Measurements from ENCODE around the gene NUP88. TPM values are rescaled to one million over a fixed set of nuclear protein-coding genes. Genes with fewer than 3 reads are reported as not detected.

The NUP88 gene
- polyA plus RNA-seq, 1 donor from 2014 or later = 86.5 TPM

- peak within 1 kb of the TSS; percentile 27 for H2AFZ ChIP-seq (ENCODE audit: low read depth, low read length)
- H3K9me3 ChIP-seq (ENCODE audit: low read length) = no peaks in the 10 kb centered on the region
- no peak for TF ChIP-seq EP300 (conservative IDR thresholded peaks at IDR 0.05; ENCODE audit: poor library complexity, severe bottlenecking)
- TF ChIP-seq EZH2 (IDR thresholded peaks at IDR 0.05; ENCODE audit: borderline replicate concordance, insufficient read depth, low read length, poor library complexity, severe bottlenecking) = no peak
- TF ChIP-seq RAD21 (conservative IDR thresholded peaks at IDR 0.05) = peak; percentile 58
- TF ChIP-seq CTCF (IDR thresholded peaks at IDR 0.05; ENCODE audit: poor library complexity, severe bottlenecking) = peak; percentile 99
- peak; percentile 81 for TF ChIP-seq SMC3 (conservative IDR thresholded peaks at IDR 0.05; ENCODE audit: poor library complexity)
- TF ChIP-seq TAF1 (IDR thresholded peaks at IDR 0.05; ENCODE audit: low read depth) = no peak
- peak; percentile 49 for TF ChIP-seq REST (IDR thresholded peaks at IDR 0.05; ENCODE audit: borderline replicate concordance)
- peak; percentile 71 for TF ChIP-seq POLR2AphosphoS5 (IDR thresholded peaks at IDR 0.05)
- peak; percentile 98 for TF ChIP-seq MXI1 (conservative IDR thresholded peaks at IDR 0.05; ENCODE audit: poor library complexity, severe bottlenecking)
- peaks cover 29% of the 10 kb centered on the region for H3K79me2 ChIP-seq (replicated peaks; ENCODE audit: insufficient read depth, low read length)
- peaks cover under 1% of the 10 kb centered on the region for H3K36me3 ChIP-seq (ENCODE audit: insufficient read depth, low read length)
- no peaks in the 10 kb centered on the region for H3K27me3 ChIP-seq (ENCODE audit: insufficient read depth, low read depth, low read length)
- H3K27ac ChIP-seq (ENCODE audit: low read length) = peak within 1 kb of the TSS; percentile 50
- H3F3A ChIP-seq (ENCODE audit: insufficient read depth, low read length, poor library complexity, severe bottlenecking) = no peaks in the 10 kb centered on the region
- H3K9ac ChIP-seq (ENCODE audit: low read length) = peak within 1 kb of the TSS; percentile 76
- no peaks in the 10 kb centered on the region for H3K9me2 ChIP-seq (ENCODE audit: insufficient read depth, low read length)
- peak within 1 kb of the TSS; percentile 76 for H3K4me3 ChIP-seq (ENCODE audit: low read length)
- H4K20me1 ChIP-seq (ENCODE audit: insufficient read depth) = no peaks in the 10 kb centered on the region
- peak within 1 kb of the TSS; percentile 60 for H3K4me2 ChIP-seq (ENCODE audit: low read length)
Observed at GRCh38 chr17:5438716-5439445, 19.4 kb upstream of the NUP88 start, which contains the start of gene C1QBP. C1QBP (minus strand) TSS chr17:5439155; CDS start chr17:5439073, 82 bp downstream.

GRCh38 chr17:5437721-5438317 is 18.4 kb upstream of the NUP88 start:
- Histone ChIP-seq H3K9ac (ENCODE audit: low read length) (peak overlapping the region; percentile 76), H3F3A (ENCODE audit: insufficient read depth, low read length, poor library complexity, severe bottlenecking) (no peaks in the 10 kb centered on the region), H3K27ac (ENCODE audit: low read length) (no peak overlapping the region), H3K4me2 (ENCODE audit: low read length) (peak overlapping the region; percentile 40), H3K9me2 (ENCODE audit: insufficient read depth, low read length) (no peaks in the 10 kb centered on the region), H3K36me3 (ENCODE audit: insufficient read depth, low read length) (peaks cover 10% of the 10 kb centered on the region), H4K20me1 (ENCODE audit: insufficient read depth) (no peaks in the 10 kb centered on the region), H3K79me2 (replicated peaks; ENCODE audit: insufficient read depth, low read length) (peaks cover 29% of the 10 kb centered on the region), H3K4me3 (ENCODE audit: low read length) (peak overlapping the region; percentile 76), H3K27me3 (ENCODE audit: insufficient read depth, low read depth, low read length) (no peaks in the 10 kb centered on the region), H3K9me3 (ENCODE audit: low read length) (no peaks in the 10 kb centered on the region), H2AFZ (ENCODE audit: low read depth, low read length) (no peak overlapping the region)
- TF ChIP-seq RAD21 (conservative IDR thresholded peaks at IDR 0.05) (no peak), REST (IDR thresholded peaks at IDR 0.05; ENCODE audit: borderline replicate concordance) (no peak), TAF1 (IDR thresholded peaks at IDR 0.05; ENCODE audit: low read depth) (no peak), EZH2 (IDR thresholded peaks at IDR 0.05; ENCODE audit: borderline replicate concordance, insufficient read depth, low read length, poor library complexity, severe bottlenecking) (no peak), CTCF (IDR thresholded peaks at IDR 0.05; ENCODE audit: poor library complexity, severe bottlenecking) (no peak)
